H1 (cell line): Measurements from ENCODE around the gene FOXC2. TPM values are rescaled to one million over a fixed set of nuclear protein-coding genes. Genes with fewer than 3 reads are reported as not detected.
A peak's percentile ranks its signal among the peaks of the same experiment; 100 is the strongest.

Experiments
- CTCF ChIA-PET: fragments of 300-600 bp; sonication (Branson Sonifier 250); formaldehyde crosslinking; loops from one replicate; lab custom pipeline; 2021; ENCODE audit not compliant: partially characterized antibody; lab: Charles Lee
- POLR2A ChIA-PET: fragments of 300-600 bp; sonication (Branson Sonifier 250); formaldehyde crosslinking; loops from one replicate; lab custom pipeline; 2021; ENCODE audit warnings: inconsistent platforms; ENCODE audit not compliant: partially characterized antibody; lab: Charles Lee
- DNase-seq, 2 experiments: peaks; one replicate each; pipeline versions ENCODE4 v3.0.0 to v3.0.0-alpha.2; 2010 to 2022; ENCODE audit warnings: low spot score in 2 of 2, low read depth in 1 of 2, mixed read lengths in 1 of 2
- FAIRE-seq: peaks from 2 replicates; lab custom pipeline; 2011; peaks lifted over from hg19 to GRCh38; lab: Jason Lieb, UNC
- H2AFZ ChIP-seq: 2 replicates; pipeline ENCODE4 v1.8.1; 2012; ENCODE audit warnings: low read length, inconsistent platforms
- H2AK5ac ChIP-seq: 2 replicates; pipeline ENCODE4 v1.6.1; 2013; ENCODE audit warnings: low read depth, low read length
- H2BK120ac ChIP-seq: replicated peaks from 2 replicates; pipeline ENCODE3; 2013; ENCODE audit warnings: low read depth, low read length, inconsistent platforms
- H2BK12ac ChIP-seq: 2 replicates; pipeline ENCODE4 v1.6.1; 2013; ENCODE audit warnings: low read depth, low read length
- H2BK15ac ChIP-seq: 2 replicates; pipeline ENCODE4 v1.6.1; 2013; ENCODE audit warnings: low read length
- H2BK20ac ChIP-seq: 2 replicates; pipeline ENCODE4 v1.6.1; 2013; ENCODE audit warnings: low read length
- H2BK5ac ChIP-seq: 2 replicates; pipeline ENCODE4 v1.6.1; 2013; ENCODE audit warnings: low read depth, low read length
- H3K14ac ChIP-seq: 2 replicates; pipeline ENCODE4 v1.6.1; 2013; ENCODE audit warnings: inconsistent platforms; ENCODE audit not compliant: insufficient read length
- H3K18ac ChIP-seq: 2 replicates; pipeline ENCODE4 v1.6.1; 2013; ENCODE audit warnings: low read length; ENCODE audit errors: extremely low read depth
- H3K23ac ChIP-seq: 2 replicates; pipeline ENCODE4 v1.6.1; 2013; ENCODE audit warnings: inconsistent platforms; ENCODE audit not compliant: insufficient read length
- H3K23me2 ChIP-seq: 2 replicates; pipeline ENCODE4 v1.6.1; 2013; ENCODE audit warnings: low read depth, low read length
- H3K27ac ChIP-seq: 2 replicates; pipeline ENCODE4 v1.6.1; 2011; ENCODE audit warnings: low read depth, low read length, inconsistent platforms
- H3K27me3 ChIP-seq, 4 experiments: replicated peaks in 1 of 4; 1 replicate in 1 of 4; 2 replicates in 3 of 4; pipeline versions ENCODE4 v1.6.1 to v1.8.1; 2011 to 2013; ENCODE audit warnings: low read length in 3 of 4, mild to moderate bottlenecking in 3 of 4, inconsistent platforms in 2 of 4, mixed read lengths in 2 of 4, moderate library complexity in 1 of 4; ENCODE audit not compliant: control insufficient read depth in 3 of 4, insufficient read depth in 3 of 4; ENCODE audit errors: extremely low read depth in 1 of 4
- H3K36me3 ChIP-seq, 4 experiments: 2 replicates each; pipeline versions ENCODE4 v1.6.1 to v1.8.1; 2011 to 2013; ENCODE audit warnings: mild to moderate bottlenecking in 4 of 4, low read length in 3 of 4, moderate library complexity in 2 of 4, control low read depth in 1 of 4, inconsistent platforms in 1 of 4; ENCODE audit not compliant: insufficient read depth in 4 of 4, control insufficient read depth in 2 of 4
- H3K4ac ChIP-seq: replicated peaks from 2 replicates; pipeline ENCODE3; 2013; ENCODE audit warnings: low read length, low read depth, mixed read lengths, inconsistent platforms; ENCODE audit not compliant: insufficient read length
- H3K4me1 ChIP-seq, 4 experiments: replicated peaks in 1 of 4; 1 replicate in 1 of 4; 2 replicates in 3 of 4; pipeline versions ENCODE4 v1.6.1 to v1.8.1; 2011 to 2013; ENCODE audit warnings: low read length in 3 of 4, inconsistent platforms in 2 of 4, mixed read lengths in 1 of 4; ENCODE audit not compliant: insufficient read depth in 4 of 4, control insufficient read depth in 3 of 4
- H3K4me2 ChIP-seq, 2 experiments: 2 replicates each; pipeline versions ENCODE4 v1.6.1 to v1.8.1; 2011 to 2013; ENCODE audit warnings: low read depth in 2 of 2, low read length in 2 of 2, control low read depth in 1 of 2, inconsistent platforms in 1 of 2, mild to moderate bottlenecking in 1 of 2; ENCODE audit not compliant: insufficient read depth in 1 of 2
- H3K4me3 ChIP-seq, 4 experiments: fragments of 200-600, 300-600 bp in 1 of 4; sonication (generic), shearing (Covaris generic), sonication (Bioruptor Twin) in 1 of 4; 2 replicates each; pipeline versions ENCODE4 v1.5.1 to v1.8.1; 2011 to 2016; ENCODE audit warnings: low read length in 4 of 4, low read depth in 3 of 4, control low read depth in 2 of 4, inconsistent platforms in 2 of 4, mild to moderate bottlenecking in 2 of 4, mixed read lengths in 1 of 4, moderate library complexity in 1 of 4; ENCODE audit not compliant: insufficient read depth in 2 of 4; ENCODE audit errors: extremely low read depth in 1 of 4
- H3K56ac ChIP-seq: replicated peaks from 2 replicates; pipeline ENCODE3; 2013; ENCODE audit warnings: low read depth, mild to moderate bottlenecking, mixed read lengths, low read length, inconsistent platforms; ENCODE audit not compliant: insufficient read length
- H3K79me1 ChIP-seq: 2 replicates; pipeline ENCODE4 v1.6.1; 2013; ENCODE audit warnings: low read depth, low read length, control low read depth
- H3K79me2 ChIP-seq, 2 experiments: 2 replicates each; pipeline versions ENCODE4 v1.6.1 to v1.8.1; 2012 to 2013; ENCODE audit warnings: low read length in 2 of 2, mild to moderate bottlenecking in 2 of 2, inconsistent platforms in 1 of 2; ENCODE audit not compliant: insufficient read depth in 2 of 2, control insufficient read depth in 1 of 2
- H3K9ac ChIP-seq, 4 experiments: replicated peaks in 1 of 4; 1 replicate in 1 of 4; 2 replicates in 3 of 4; pipeline versions ENCODE4 v1.6.1 to v1.8.1; 2011 to 2013; ENCODE audit warnings: low read depth in 3 of 4, low read length in 3 of 4, control low read depth in 2 of 4, mild to moderate bottlenecking in 2 of 4, moderate library complexity in 2 of 4, inconsistent platforms in 1 of 4; ENCODE audit errors: extremely low read depth in 1 of 4
- H3K9me3 ChIP-seq, 2 experiments: 2 replicates each; pipeline versions ENCODE4 v1.6.1 to v1.8.1; 2012 to 2013; ENCODE audit warnings: mild to moderate bottlenecking in 2 of 2, moderate library complexity in 2 of 2, control low read depth in 1 of 2, inconsistent platforms in 1 of 2, low read depth in 1 of 2, low read length in 1 of 2, mixed read lengths in 1 of 2; ENCODE audit not compliant: insufficient read depth in 2 of 2
- H4K20me1 ChIP-seq, 2 experiments: replicated peaks in 1 of 2; 2 replicates each; pipeline versions ENCODE3 to v1.8.1; 2011 to 2013; ENCODE audit warnings: inconsistent platforms in 2 of 2, low read length in 2 of 2, mild to moderate bottlenecking in 1 of 2; ENCODE audit not compliant: insufficient read depth in 2 of 2, control insufficient read depth in 1 of 2
- H4K5ac ChIP-seq: 2 replicates; pipeline ENCODE4 v1.6.1; 2013; ENCODE audit warnings: low read length, low read depth, mixed read lengths, inconsistent platforms; ENCODE audit not compliant: insufficient read length
- H4K8ac ChIP-seq: 2 replicates; pipeline ENCODE4 v1.8.0; 2013; ENCODE audit warnings: mild to moderate bottlenecking, moderate library complexity, low read length, inconsistent platforms; ENCODE audit not compliant: insufficient read depth; ENCODE audit errors: extremely low read depth
- H4K91ac ChIP-seq: replicated peaks from 2 replicates; pipeline ENCODE3; 2013; ENCODE audit warnings: low read length, mixed read lengths, inconsistent platforms; ENCODE audit not compliant: insufficient read length
- CBX8 ChIP-seq: fragments of 300-800, 300-1000 bp; sonication (generic); IDR thresholded peaks from 2 replicates; pipeline ENCODE4 v1.7.1; 2016; ENCODE audit warnings: low read depth, low read length, borderline replicate concordance
- EGR1 ChIP-seq: IDR thresholded peaks from 2 replicates; pipeline ENCODE4 v1.6.1; 2011; ENCODE audit warnings: low read depth, low read length, borderline replicate concordance
- EZH2 ChIP-seq: fragments of 200-600 bp; sonication (generic); IDR thresholded peaks from 2 replicates; pipeline ENCODE4 v1.7.1; 2012; ENCODE audit warnings: low read depth, mild to moderate bottlenecking, moderate library complexity, low read length, inconsistent platforms; ENCODE audit not compliant: severe bottlenecking
- RFX5 ChIP-seq: IDR thresholded peaks from 2 replicates; pipeline ENCODE4 v1.6.1; 2011; ENCODE audit warnings: low read depth, low read length, improper control_type of control experiment, borderline replicate concordance
- RNF2 ChIP-seq: fragments of 200-900, 300-1000 bp; sonication (generic); IDR thresholded peaks from 2 replicates; pipeline ENCODE4 v1.7.1; 2016; ENCODE audit warnings: borderline replicate concordance, low read depth, mild to moderate bottlenecking, antibody characterized with exemption, low read length; ENCODE audit not compliant: poor library complexity, severe bottlenecking; ENCODE audit errors: missing control alignments
- SUZ12 ChIP-seq: fragments of 200-600 bp; sonication (generic); IDR thresholded peaks from 2 replicates; pipeline ENCODE4 v1.6.1; 2012; ENCODE audit warnings: mild to moderate bottlenecking, inconsistent platforms, low read length, moderate library complexity, mixed read lengths
- WGBS, 2 experiments: shearing (Covaris generic) in 1 of 2; methylation state at CpG; one replicate each; pipeline versions ENCODE4 v1.1.6 to v1.1.7; 2013 to 2015; ENCODE audit warnings: low lambda C conversion rate in 2 of 2, mixed read lengths in 2 of 2, inconsistent platforms in 1 of 2, low coverage in 1 of 2, missing lambda C conversion rate in 1 of 2; ENCODE audit not compliant: insufficient replicate concordance in 2 of 2, insufficient coverage in 1 of 2, insufficient read length in 1 of 2; ENCODE audit errors: extremely low coverage in 1 of 2, missing lambda C conversion rate in 1 of 2; 5-methylcytosine and 5-hydroxymethylcytosine counted together
- polyA plus RNA-seq, 7 experiments: library from polyadenylated mRNA; depleted of rRNA in 3 of 7; stranded (reverse) in 5 of 7; unstranded in 2 of 7; fragments of >200 nt in 5 of 7; fragments of 200-250 nt in 2 of 7; gene quantifications; 1 replicate in 5 of 7; 2 replicates in 1 of 7; 4 replicates in 1 of 7; pipeline versions ENCODE4 v1.2.1 to v1.2.3, GENCODE V29; 2011 to 2013; ENCODE audit warnings: missing spikeins in 2 of 7, mixed read lengths in 2 of 7
- total RNA-seq: library from RNA; stranded (reverse); fragmentation: NEBNext Ultra II Directional; extraction: Animal tissue kit (Norgen Biotek cat#: 25700); gene quantifications from 2 replicates; pipeline ENCODE4 v1.2.1, GENCODE V29; 2021

FOXC2 gene
- total and polyA plus RNA-seq, 2 of the 8 experiments (the other 6 are each of a cell fraction or from before 2014, with no cell fraction given): 0.09 TPM; not detected in 1

GRCh38 chr16:86568677-86569623 lies 2.3 kb downstream of the FOXC2 start:
- no peak for DNase-seq
- Histone ChIP-seq H2BK5ac (no peak overlapping the region), H3K27me3 (peaks cover 89 to 99% (median 93%) of the 10 kb centered on the region in 4 experiments), H2BK20ac (no peak overlapping the region), H2AFZ (no peak overlapping the region), H3K4ac (no peak overlapping the region), H3K36me3 (peaks cover 0 to 10% (median 0%) of the 10 kb centered on the region in 4 experiments; a peak in 1 of 8 replicates), H3K14ac (no peak overlapping the region), H4K20me1 (peaks cover 14 to 21% of the 10 kb centered on the region in 2 experiments), H3K23ac (no peak overlapping the region), H3K27ac (no peak overlapping the region), H3K9me3 (no peaks in the 10 kb centered on the region; a peak in 1 of 4 replicates), H2BK120ac (no peak overlapping the region), H3K4me2 (peak overlapping the region; percentile 33 to 45; a peak in 3 of 4 replicates), H3K18ac (peak overlapping the region; percentile 48; the same call in 1 of the 2 replicates), H3K4me1 (peaks cover 9 to 42% (median 23%) of the 10 kb centered on the region in 4 experiments), H2AK5ac (no peak overlapping the region), H2BK12ac (no peak overlapping the region; the same call in 1 of the 2 replicates), H3K4me3 (peak overlapping the region in 1 of 4 experiments; percentile 26; a peak in 1 of 8 replicates), H3K79me2 (no peaks in the 10 kb centered on the region), H4K8ac (no peak overlapping the region), H4K5ac (no peak overlapping the region), H3K56ac (no peak overlapping the region), H3K9ac (no peak overlapping the region), H4K91ac (no peak overlapping the region), H2BK15ac (no peak overlapping the region), H3K79me1 (no peaks in the 10 kb centered on the region), H3K23me2 (peaks cover 2% of the 10 kb centered on the region; the same call in 1 of the 2 replicates)
- TF ChIP-seq EZH2: peak; percentile 96
- peak; percentile 99 for TF ChIP-seq RNF2
- 0 out of 2 replicates have a peak, but pooled peaks have one; percentile 90 for TF ChIP-seq CBX8
- TF ChIP-seq RFX5: no peak
- TF ChIP-seq EGR1: no peak
- peak; percentile 89 for TF ChIP-seq SUZ12
- WGBS, 2 experiments: 7% methylated on average over 33 of the region's 33 CpGs; no CpG with 5 or more reads in 1 of the 2 experiments
- ChIA-PET CTCF (interaction anchor here (0.6 to 1.0 kb wide), 2 partner anchors 494 to 510 kb away, joined by 3 read pairs; no protein-coding TSS in a partner anchor), POLR2A (interaction anchor here (0.6 kb wide), 1 partner anchor 162 kb away, joined by 4 read pairs; no protein-coding TSS in a partner anchor)
- FAIRE-seq: no peak
